GM12878 (cell line): ENCODE data around the gene SLC25A42. TPM values are rescaled to one million over a fixed set of nuclear protein-coding genes. Genes with fewer than 3 reads are reported as not detected.

Experiments used
- ATAC-seq: fragments of 200-7000 bp; cut with Tn5 transposase; 3 replicates; pipeline ENCODE4 v1.9.1; 2020; ENCODE audit warnings: mild to moderate bottlenecking, moderate library complexity
- BruUV-seq: library from RNA; stranded (reverse); fragments of 400-500 nt; replicated peaks from 2 replicates; lab custom pipeline; 2021; lab: Mats Ljungman, UMichigan
- CTCF ChIA-PET: fragments of 300-600 bp; sonication (Branson Sonifier 250); formaldehyde crosslinking; extraction: SDS; loops from one replicate; lab custom pipeline; 2021; ENCODE audit warnings: inconsistent platforms; lab: Yijun Ruan, JAX
- POLR2A ChIA-PET: fragments of 350-600 bp; formaldehyde crosslinking; extraction: SDS; loops from one replicate; lab custom pipeline; 2021; ENCODE audit warnings: inconsistent platforms; lab: Charles Lee
- RAD21 ChIA-PET: fragments of 300-600 bp; sonication (Branson Sonifier 250); formaldehyde crosslinking; loops from one replicate; lab custom pipeline; 2023; ENCODE audit warnings: antibody characterized with exemption; ENCODE audit not compliant: unreplicated experiment; lab: Charles Lee
- SMC1A ChIA-PET: fragments of 300-600 bp; sonication (Branson Sonifier 250); formaldehyde crosslinking; loops from one replicate; lab custom pipeline; 2023; ENCODE audit not compliant: unreplicated experiment, uncharacterized antibody; lab: Charles Lee
- DNase-seq: peaks from one replicate; pipeline ENCODE4 v3.0.0-alpha.2; 2011; ENCODE audit warnings: low read depth, low spot score
- FAIRE-seq: peaks from 3 replicates; lab custom pipeline; 2011; peaks lifted over from hg19 to GRCh38; lab: Jason Lieb, UNC
- H2AFZ ChIP-seq: 2 replicates; pipeline ENCODE4 v1.6.0; 2011; ENCODE audit warnings: low read depth, low read length, control low read depth; ENCODE audit not compliant: control insufficient read depth
- H3K27ac ChIP-seq: 2 replicates; pipeline ENCODE4 v1.5.1; 2011; ENCODE audit warnings: control low read depth; ENCODE audit not compliant: control insufficient read depth, insufficient read depth
- H3K27me3 ChIP-seq, 2 experiments: replicated peaks in 1 of 2; 2 replicates each; pipeline versions ENCODE4 v1.6.0 to v1.6.1; 2011; ENCODE audit warnings: low read length in 1 of 2; ENCODE audit not compliant: control insufficient read depth in 2 of 2, insufficient read depth in 2 of 2
- H3K36me3 ChIP-seq, 2 experiments: 2 replicates each; pipeline ENCODE4 v1.5.1; 2011; ENCODE audit warnings: low read length in 1 of 2; ENCODE audit not compliant: control insufficient read depth in 2 of 2, insufficient read depth in 2 of 2
- H3K4me1 ChIP-seq: 2 replicates; pipeline ENCODE4 v1.6.1; 2011; ENCODE audit warnings: mild to moderate bottlenecking, low read length, moderate library complexity, mixed read lengths; ENCODE audit not compliant: control insufficient read depth, insufficient read depth
- H3K4me2 ChIP-seq: 2 replicates; pipeline ENCODE4 v1.6.0; 2011; ENCODE audit warnings: control low read depth; ENCODE audit not compliant: control insufficient read depth, insufficient read depth
- H3K4me3 ChIP-seq: fragments of 200-600 bp; sonication (generic); 2 replicates; pipeline ENCODE4 v1.5.1; 2016
- H3K79me2 ChIP-seq: 2 replicates; pipeline ENCODE4 v1.6.0; 2011; ENCODE audit warnings: low read length; ENCODE audit not compliant: control insufficient read depth, insufficient read depth
- H3K9ac ChIP-seq: 2 replicates; pipeline ENCODE4 v1.8.0; 2011; ENCODE audit warnings: low read length, control low read depth, mixed read lengths; ENCODE audit not compliant: control insufficient read depth, insufficient read depth
- H3K9me3 ChIP-seq: replicated peaks from 3 replicates; pipeline ENCODE4 v1.5.1; 2011; ENCODE audit warnings: mild to moderate bottlenecking, low read length; ENCODE audit not compliant: control insufficient read depth, insufficient read depth
- H4K20me1 ChIP-seq: 2 replicates; pipeline ENCODE4 v1.6.0; 2011; ENCODE audit not compliant: control insufficient read depth, insufficient read depth
- EGR1 ChIP-seq, 2 experiments: IDR thresholded peaks; 1 replicate in 1 of 2; 2 replicates in 1 of 2; pipeline ENCODE4 v1.6.1; 2011 to 2012; ENCODE audit warnings: low read depth in 2 of 2, low read length in 2 of 2, borderline replicate concordance in 1 of 2, mild to moderate bottlenecking in 1 of 2, moderate library complexity in 1 of 2
- ESRRA ChIP-seq: IDR thresholded peaks from 2 replicates; pipeline ENCODE4 v1.6.1; 2012; ENCODE audit warnings: mild to moderate bottlenecking, low read length, improper control_type of control experiment
- FOXM1 ChIP-seq: IDR thresholded peaks from 2 replicates; pipeline ENCODE4 v1.6.1; 2012; ENCODE audit warnings: low read depth, mild to moderate bottlenecking, inconsistent platforms, low read length, moderate library complexity
- IKZF2 ChIP-seq, 2 experiments: fragments of 450-650 bp; IDR thresholded peaks; 2 replicates each; pipeline ENCODE4 v1.6.1; 2017; ENCODE audit warnings: mild to moderate bottlenecking in 2 of 2, moderate library complexity in 2 of 2
- PAX5 ChIP-seq: IDR thresholded peaks from 2 replicates; pipeline ENCODE4 v1.6.1; 2011; ENCODE audit warnings: low read depth, low read length, borderline replicate concordance
- RAD51 ChIP-seq: fragments of 450-650 bp; IDR thresholded peaks from 2 replicates; pipeline ENCODE4 v1.6.1; 2016; ENCODE audit warnings: moderate library complexity, mild to moderate bottlenecking, inconsistent platforms
- RB1 ChIP-seq: fragments of 450-650 bp; formaldehyde crosslinking; IDR thresholded peaks from 2 replicates; pipeline ENCODE4 v1.6.1; 2017; ENCODE audit warnings: mild to moderate bottlenecking, borderline replicate concordance
- YY1 ChIP-seq: IDR thresholded peaks from 2 replicates; pipeline ENCODE4 v1.6.1; 2011; ENCODE audit warnings: low read depth, mild to moderate bottlenecking, low read length
- WGBS: methylation state at CpG from one replicate; pipeline ENCODE4 v1.1.6; 2016; ENCODE audit warnings: low lambda C conversion rate; ENCODE audit not compliant: insufficient replicate concordance, insufficient coverage; ENCODE audit errors: missing lambda C conversion rate; 5-methylcytosine and 5-hydroxymethylcytosine counted together
- in situ Hi-C: fragments of 300-500 bp; cut with MboI; formaldehyde crosslinking; loops from 9 replicates; pipeline ENCODE4 v1.14.3; 2018; ENCODE audit warnings: mixed read lengths
- intact Hi-C: fragments of 100-400 bp; cut with micrococcal nuclease; formaldehyde crosslinking; loops from one replicate; pipeline ENCODE4 v1.14.2; 2022; ENCODE audit not compliant: unreplicated experiment
- polyA plus RNA-seq, 11 experiments: library from polyadenylated mRNA; depleted of rRNA in 4 of 11; unstranded in 6 of 11; stranded (reverse) in 5 of 11; fragments of >200 nt; fragmentation: Nextera tagmentation in 4 of 11; fragmentation: Illumina TruSeq in 1 of 11; extraction: Ambion mirVana in 4 of 11; extraction: Trizol in 1 of 11; gene quantifications; 1 replicate in 1 of 11; 2 replicates in 10 of 11; pipeline versions ENCODE4 v1.2.1 to v1.2.3, GENCODE V29; 2011 to 2016; ENCODE audit warnings: inconsistent platforms in 2 of 11, missing spikeins in 2 of 11, low read depth in 1 of 11
- total RNA-seq, 4 experiments: library from RNA; depleted of rRNA in 3 of 4; stranded (reverse); fragments of >200 nt in 3 of 4; fragmentation: Illumina TruSeq in 1 of 4; extraction: Trizol in 1 of 4; gene quantifications; 2 replicates each; pipeline versions ENCODE4 v1.2.1 to v1.2.3, GENCODE V29; 2013 to 2021
- TF ChIP-seq, protein P1 (sequence below): fragments of 450-650 bp; IDR thresholded peaks from 2 replicates; pipeline ENCODE4 v1.6.1; 2016; ENCODE audit warnings: mild to moderate bottlenecking
- TF ChIP-seq, protein P2 (sequence below): IDR thresholded peaks from 2 replicates; pipeline ENCODE4 v1.6.1; 2011; ENCODE audit warnings: low read depth, low read length, improper control_type of control experiment, borderline replicate concordance
- TF ChIP-seq, protein P3 (sequence below): fragments of 450-650 bp; IDR thresholded peaks from 2 replicates; pipeline ENCODE4 v1.6.1; 2016; ENCODE audit warnings: mild to moderate bottlenecking, moderate library complexity, borderline replicate concordance

Gene SLC25A42
- total and polyA plus RNA-seq, 10 of the 15 experiments (the other 5 are each of a cell fraction or from before 2014, with no cell fraction given), result 0.24 to 19.2 (median 9.6) TPM

DNA sequence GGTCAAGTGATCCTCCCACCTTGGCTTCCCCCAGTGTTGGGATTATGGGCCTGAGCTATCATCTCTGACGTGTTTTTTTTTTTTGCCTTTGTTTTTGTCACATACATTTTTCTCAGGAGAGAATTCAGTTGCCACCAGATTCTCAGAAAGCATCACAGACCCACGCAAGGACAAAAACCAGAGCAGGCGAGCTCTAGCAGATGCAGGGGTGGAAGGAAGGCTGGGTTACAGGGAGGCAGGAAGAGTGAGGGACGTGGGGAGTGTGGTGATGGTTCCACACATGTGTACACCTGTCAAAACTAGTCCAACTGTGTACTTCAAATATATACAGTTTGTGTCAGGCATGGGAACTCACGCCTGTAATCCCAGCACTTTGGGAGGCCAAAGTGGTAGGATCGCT lies 70.2 kb downstream of the SLC25A42 start:
- no peak for TF ChIP-seq EGR1 (IDR thresholded peaks at IDR 0.05; ENCODE audit: borderline replicate concordance in 1 of 2, low read depth in 2 of 2, low read length in 2 of 2)
- no peak for TF ChIP-seq RB1
- TF ChIP-seq, protein P1, sequence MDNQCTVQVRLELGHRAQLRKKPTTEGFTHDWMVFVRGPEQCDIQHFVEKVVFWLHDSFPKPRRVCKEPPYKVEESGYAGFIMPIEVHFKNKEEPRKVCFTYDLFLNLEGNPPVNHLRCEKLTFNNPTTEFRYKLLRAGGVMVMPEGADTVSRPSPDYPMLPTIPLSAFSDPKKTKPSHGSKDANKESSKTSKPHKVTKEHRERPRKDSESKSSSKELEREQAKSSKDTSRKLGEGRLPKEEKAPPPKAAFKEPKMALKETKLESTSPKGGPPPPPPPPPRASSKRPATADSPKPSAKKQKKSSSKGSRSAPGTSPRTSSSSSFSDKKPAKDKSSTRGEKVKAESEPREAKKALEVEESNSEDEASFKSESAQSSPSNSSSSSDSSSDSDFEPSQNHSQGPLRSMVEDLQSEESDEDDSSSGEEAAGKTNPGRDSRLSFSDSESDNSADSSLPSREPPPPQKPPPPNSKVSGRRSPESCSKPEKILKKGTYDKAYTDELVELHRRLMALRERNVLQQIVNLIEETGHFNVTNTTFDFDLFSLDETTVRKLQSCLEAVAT, result no peak
- TF ChIP-seq RAD51, result no peak
- H3K27ac ChIP-seq, result no peak overlapping the region
- no peaks in the 10 kb centered on the region for H4K20me1 ChIP-seq
- H3K9ac ChIP-seq, result no peak overlapping the region
- SMC1A ChIA-PET, result interaction anchor here (0.7 kb wide), 1 partner anchor 614 kb away, joined by 3 read pairs; no protein-coding TSS in a partner anchor
- intact Hi-C loops (no loop called here), in situ Hi-C loops (no loop called here)
- peaks cover 6% of the 10 kb centered on the region; the same call in 1 of the 2 replicates for H3K4me1 ChIP-seq
- no peaks in the 10 kb centered on the region for H3K27me3 ChIP-seq
- no peaks in the 10 kb centered on the region for H3K36me3 ChIP-seq
- FAIRE-seq, result no peak
- no peak overlapping the region for H3K4me3 ChIP-seq
- RAD21 ChIA-PET, result no interaction called here
- WGBS, result 88% methylated on average over 6 of the region's 6 CpGs
- H3K79me2 ChIP-seq, result peaks cover 9% of the 10 kb centered on the region
- CTCF ChIA-PET, result no interaction called here
- no TSS peak for BruUV-seq
- no peak for ATAC-seq
- peaks cover 9% of the 10 kb centered on the region; the same call in 2 of the 3 replicates for H3K9me3 ChIP-seq
- no peak overlapping the region for H3K4me2 ChIP-seq
- POLR2A ChIA-PET, result no interaction called here
- DNase-seq, result no peak
- H2AFZ ChIP-seq, result no peak overlapping the region

DNA sequence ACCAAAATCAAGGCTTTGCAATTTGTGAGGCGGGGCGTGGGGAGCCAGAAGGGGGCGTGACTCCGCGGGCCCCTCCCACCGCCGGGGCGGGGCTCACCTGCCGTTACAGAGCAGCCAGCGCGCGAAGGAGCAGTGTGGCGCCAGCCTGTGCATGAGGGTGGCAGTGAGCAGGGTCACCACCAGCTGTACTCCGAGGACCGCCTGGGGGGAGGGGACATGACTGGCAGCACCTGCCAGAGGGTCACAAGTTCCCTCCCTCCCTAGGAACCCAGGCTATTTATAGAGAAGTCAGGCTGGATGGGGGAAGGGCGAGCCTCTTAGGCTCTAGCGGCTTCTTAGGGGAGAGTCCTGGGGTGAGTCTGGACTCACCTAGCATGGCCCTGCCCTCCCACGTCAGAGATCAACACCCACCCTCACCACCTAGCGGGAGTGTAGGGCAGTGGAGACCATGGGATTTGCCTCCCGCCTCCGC lies 70.9 kb downstream of the SLC25A42 start:
- CTCF ChIA-PET, result interaction anchor here (1.5 kb wide), 1 partner anchor 19 kb away, joined by 4 read pairs; no protein-coding TSS in a partner anchor
- FAIRE-seq (no peak), ATAC-seq (no peak), DNase-seq (no peak)
- H3K4me2 ChIP-seq, result no peak overlapping the region
- no peaks in the 10 kb centered on the region for H4K20me1 ChIP-seq
- in situ Hi-C loops, result no loop called here
- WGBS, result 26% methylated on average over 21 of the region's 21 CpGs
- RAD21 ChIA-PET, result no interaction called here
- SMC1A ChIA-PET, result interaction anchor here (1.7 kb wide), 1 partner anchor 40 kb away, joined by 4 read pairs; no protein-coding TSS in a partner anchor
- no peak overlapping the region for H3K27ac ChIP-seq
- BruUV-seq, result no TSS peak
- intact Hi-C loops, result no loop called here
- H3K79me2 ChIP-seq, result peaks cover 9% of the 10 kb centered on the region
- no peaks in the 10 kb centered on the region for H3K36me3 ChIP-seq
- no peak overlapping the region for H2AFZ ChIP-seq
- no peaks in the 10 kb centered on the region for H3K27me3 ChIP-seq
- no peak overlapping the region for H3K4me3 ChIP-seq
- peaks cover 9% of the 10 kb centered on the region; the same call in 2 of the 3 replicates for H3K9me3 ChIP-seq
- POLR2A ChIA-PET, result no interaction called here
- H3K9ac ChIP-seq, result no peak overlapping the region
- peaks cover 6% of the 10 kb centered on the region; the same call in 1 of the 2 replicates for H3K4me1 ChIP-seq
- TF ChIP-seq IKZF2 (IDR thresholded peaks at IDR 0.05) (no peak), YY1 (no peak), FOXM1 (no peak), ESRRA (no peak), PAX5 (no peak)
- TF ChIP-seq, protein P2, sequence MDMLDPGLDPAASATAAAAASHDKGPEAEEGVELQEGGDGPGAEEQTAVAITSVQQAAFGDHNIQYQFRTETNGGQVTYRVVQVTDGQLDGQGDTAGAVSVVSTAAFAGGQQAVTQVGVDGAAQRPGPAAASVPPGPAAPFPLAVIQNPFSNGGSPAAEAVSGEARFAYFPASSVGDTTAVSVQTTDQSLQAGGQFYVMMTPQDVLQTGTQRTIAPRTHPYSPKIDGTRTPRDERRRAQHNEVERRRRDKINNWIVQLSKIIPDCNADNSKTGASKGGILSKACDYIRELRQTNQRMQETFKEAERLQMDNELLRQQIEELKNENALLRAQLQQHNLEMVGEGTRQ, result no peak
- TF ChIP-seq, protein P3, sequence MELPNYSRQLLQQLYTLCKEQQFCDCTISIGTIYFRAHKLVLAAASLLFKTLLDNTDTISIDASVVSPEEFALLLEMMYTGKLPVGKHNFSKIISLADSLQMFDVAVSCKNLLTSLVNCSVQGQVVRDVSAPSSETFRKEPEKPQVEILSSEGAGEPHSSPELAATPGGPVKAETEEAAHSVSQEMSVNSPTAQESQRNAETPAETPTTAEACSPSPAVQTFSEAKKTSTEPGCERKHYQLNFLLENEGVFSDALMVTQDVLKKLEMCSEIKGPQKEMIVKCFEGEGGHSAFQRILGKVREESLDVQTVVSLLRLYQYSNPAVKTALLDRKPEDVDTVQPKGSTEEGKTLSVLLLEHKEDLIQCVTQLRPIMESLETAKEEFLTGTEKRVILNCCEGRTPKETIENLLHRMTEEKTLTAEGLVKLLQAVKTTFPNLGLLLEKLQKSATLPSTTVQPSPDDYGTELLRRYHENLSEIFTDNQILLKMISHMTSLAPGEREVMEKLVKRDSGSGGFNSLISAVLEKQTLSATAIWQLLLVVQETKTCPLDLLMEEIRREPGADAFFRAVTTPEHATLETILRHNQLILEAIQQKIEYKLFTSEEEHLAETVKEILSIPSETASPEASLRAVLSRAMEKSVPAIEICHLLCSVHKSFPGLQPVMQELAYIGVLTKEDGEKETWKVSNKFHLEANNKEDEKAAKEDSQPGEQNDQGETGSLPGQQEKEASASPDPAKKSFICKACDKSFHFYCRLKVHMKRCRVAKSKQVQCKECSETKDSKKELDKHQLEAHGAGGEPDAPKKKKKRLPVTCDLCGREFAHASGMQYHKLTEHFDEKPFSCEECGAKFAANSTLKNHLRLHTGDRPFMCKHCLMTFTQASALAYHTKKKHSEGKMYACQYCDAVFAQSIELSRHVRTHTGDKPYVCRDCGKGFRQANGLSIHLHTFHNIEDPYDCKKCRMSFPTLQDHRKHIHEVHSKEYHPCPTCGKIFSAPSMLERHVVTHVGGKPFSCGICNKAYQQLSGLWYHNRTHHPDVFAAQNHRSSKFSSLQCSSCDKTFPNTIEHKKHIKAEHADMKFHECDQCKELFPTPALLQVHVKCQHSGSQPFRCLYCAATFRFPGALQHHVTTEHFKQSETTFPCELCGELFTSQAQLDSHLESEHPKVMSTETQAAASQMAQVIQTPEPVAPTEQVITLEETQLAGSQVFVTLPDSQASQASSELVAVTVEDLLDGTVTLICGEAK, result no peak
